Activated CD8-positive, alpha-beta T cell treated with anti-CD3 and anti-CD28 coated beads, Interleukin-2, amount 10 ng/mL, durations not matched to agents 7 days and 5 days (primary cell): ENCODE measurements around the gene SLK. TPM values are rescaled to one million over a fixed set of nuclear protein-coding genes. Genes with fewer than 3 reads are reported as not detected.

Experiments used
- ATAC-seq: fragments of 150-1000 bp; cut with Tn5 transposase; one replicate; pipeline ENCODE4 v1.10.0; 2021; ENCODE audit warnings: moderate library complexity
- CTCF ChIA-PET: fragments of 350-600 bp; sonication (Branson Sonifier 250); formaldehyde crosslinking; loops from one replicate; lab custom pipeline; 2021; ENCODE audit warnings: antibody characterized with exemption; lab: Charles Lee
- POLR2A ChIA-PET: fragments of 350-600 bp; sonication (Branson Sonifier 250); formaldehyde crosslinking; loops from one replicate; lab custom pipeline; 2021; ENCODE audit warnings: antibody characterized with exemption; lab: Charles Lee
- DNase-seq: peaks from one replicate; pipeline ENCODE4 v3.0.0-alpha.2; 2020
- H3K27ac Mint-ChIP-seq: one replicate; pipeline ENCODE4 v1.8.0; 2021; ENCODE audit warnings: mild to moderate bottlenecking, mixed read lengths
- H3K27me3 Mint-ChIP-seq: one replicate; pipeline ENCODE4 v1.8.0; 2021; ENCODE audit warnings: low read depth, mixed read lengths
- H3K36me3 Mint-ChIP-seq: one replicate; pipeline ENCODE4 v1.8.0; 2021; ENCODE audit warnings: low read depth, mixed read lengths
- H3K4me1 Mint-ChIP-seq: one replicate; pipeline ENCODE4 v1.8.0; 2021; ENCODE audit warnings: low read depth, mixed read lengths
- H3K4me3 Mint-ChIP-seq: one replicate; pipeline ENCODE4 v1.8.0; 2021; ENCODE audit warnings: mild to moderate bottlenecking, mixed read lengths
- H3K9me3 Mint-ChIP-seq: one replicate; pipeline ENCODE4 v1.8.0; 2022; ENCODE audit warnings: mixed read lengths; ENCODE audit not compliant: insufficient read depth
- total RNA-seq, 2 experiments: library from RNA; stranded (reverse); gene quantifications; one replicate each; pipeline ENCODE4 v1.2.3, GENCODE V29; 2021

The SLK gene
- total RNA-seq, 2 experiments from 2014 or later, result 32.6 to 33.5 TPM

GRCh38 chr10:103942866-103943265, 24.1 kb upstream of the SLK start:
- Mint-ChIP-seq H3K27ac (no peak overlapping the region), H3K9me3 (no peaks in the 10 kb centered on the region), H3K36me3 (no peaks in the 10 kb centered on the region), H3K4me1 (peaks cover 10% of the 10 kb centered on the region), H3K27me3 (peaks cover 12% of the 10 kb centered on the region), H3K4me3 (no peak overlapping the region)
- no peak for DNase-seq
- ChIA-PET POLR2A (no interaction called here), CTCF (no interaction called here)
- ATAC-seq, result no peak

GRCh38 chr10:103947799-103948516, 19.0 kb upstream of the SLK start:
- POLR2A ChIA-PET, result no interaction called here
- CTCF ChIA-PET, result no interaction called here
- H3K4me3 Mint-ChIP-seq, result no peak overlapping the region
- peaks cover 6% of the 10 kb centered on the region for H3K27me3 Mint-ChIP-seq
- H3K36me3 Mint-ChIP-seq, result no peaks in the 10 kb centered on the region
- no peak for DNase-seq
- no peaks in the 10 kb centered on the region for H3K9me3 Mint-ChIP-seq
- ATAC-seq, result peak; percentile 51
- H3K27ac Mint-ChIP-seq, result peak overlapping the region; percentile 14
- H3K4me1 Mint-ChIP-seq, result peaks cover 20% of the 10 kb centered on the region

GRCh38 chr10:103949728-103950127, 17.2 kb upstream of the SLK start:
- peaks cover 2% of the 10 kb centered on the region for H3K36me3 Mint-ChIP-seq
- H3K4me1 Mint-ChIP-seq, result peaks cover 20% of the 10 kb centered on the region
- DNase-seq (no peak), ATAC-seq (no peak)
- ChIA-PET CTCF (interaction anchor here (1.0 to 1.4 kb wide), 2 partner anchors 23 to 36 kb away, joined by 3 read pairs; no protein-coding TSS in a partner anchor), POLR2A (interaction anchor here (0.7 kb wide), 1 partner anchor 116 kb away, joined by 3 read pairs; no protein-coding TSS in a partner anchor)
- H3K27ac Mint-ChIP-seq, result no peak overlapping the region
- H3K9me3 Mint-ChIP-seq, result no peaks in the 10 kb centered on the region
- H3K27me3 Mint-ChIP-seq, result peaks cover 4% of the 10 kb centered on the region
- no peak overlapping the region for H3K4me3 Mint-ChIP-seq

- Mint-ChIP-seq H3K4me1 (peaks cover 20% of the 10 kb centered on the region), H3K9me3 (no peaks in the 10 kb centered on the region), H3K27me3 (peaks cover 7% of the 10 kb centered on the region), H3K36me3 (peaks cover 2% of the 10 kb centered on the region), H3K27ac (no peak overlapping the region), H3K4me3 (no peak overlapping the region)
- ChIA-PET POLR2A (no interaction called here), CTCF (interaction anchor here (1.3 to 1.6 kb wide), 3 partner anchors 11 to 30 kb away, joined by 3 read pairs; no protein-coding TSS in a partner anchor)
- ATAC-seq (no peak), DNase-seq (no peak)
These were observed 15.8 kb upstream of the SLK start for GRCh38 chr10:103951183-103951582.

GRCh38 chr10:103951942-103952341, 15.0 kb upstream of the SLK start:
- Mint-ChIP-seq H3K27me3 (peaks cover 7% of the 10 kb centered on the region), H3K27ac (no peak overlapping the region), H3K36me3 (peaks cover 2% of the 10 kb centered on the region), H3K4me3 (no peak overlapping the region), H3K4me1 (peaks cover 19% of the 10 kb centered on the region), H3K9me3 (no peaks in the 10 kb centered on the region)
- ATAC-seq, result no peak
- ChIA-PET POLR2A (no interaction called here), CTCF (interaction anchor here (1.1 to 1.6 kb wide), 5 partner anchors 10 to 64 kb away, joined by 3 to 5 read pairs (median 3); no protein-coding TSS in a partner anchor)
- DNase-seq, result no peak

GRCh38 chr10:103954543-103954942, 12.4 kb upstream of the SLK start:
- no peak overlapping the region for H3K27ac Mint-ChIP-seq
- H3K4me1 Mint-ChIP-seq, result peaks cover 7% of the 10 kb centered on the region
- POLR2A ChIA-PET, result no interaction called here
- H3K27me3 Mint-ChIP-seq, result peaks cover 13% of the 10 kb centered on the region
- H3K36me3 Mint-ChIP-seq, result peaks cover 2% of the 10 kb centered on the region
- no peak for DNase-seq
- CTCF ChIA-PET, result interaction anchor here (0.6 kb wide), 1 partner anchor 9 kb away, joined by 3 read pairs; no protein-coding TSS in a partner anchor
- no peak overlapping the region for H3K4me3 Mint-ChIP-seq
- H3K9me3 Mint-ChIP-seq, result no peaks in the 10 kb centered on the region
- ATAC-seq, result no peak

DNA sequence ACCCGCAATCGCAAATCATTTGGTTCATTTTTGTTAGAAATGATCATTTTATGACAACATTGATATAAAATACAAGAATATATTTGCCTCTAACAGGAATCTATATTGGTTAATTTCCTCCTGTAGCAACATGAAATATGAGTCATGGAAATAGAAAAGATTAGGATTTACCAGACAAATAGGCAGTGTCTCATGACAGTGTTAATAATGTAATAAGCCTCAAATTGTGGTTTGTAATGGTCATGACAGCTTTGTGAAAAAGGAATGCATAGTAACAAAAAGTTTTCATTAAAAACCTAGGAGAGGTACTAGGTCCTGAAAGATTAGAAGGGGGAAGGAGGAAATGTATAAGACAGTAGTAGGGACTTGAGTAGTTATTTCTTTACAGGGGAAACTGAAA, 7.9 kb upstream of the SLK start:
- Mint-ChIP-seq H3K4me3 (no peak overlapping the region), H3K27ac (no peak overlapping the region), H3K9me3 (no peaks in the 10 kb centered on the region), H3K27me3 (peaks cover 9% of the 10 kb centered on the region), H3K36me3 (peaks cover 2% of the 10 kb centered on the region), H3K4me1 (no peaks in the 10 kb centered on the region)
- POLR2A ChIA-PET, result no interaction called here
- ATAC-seq, result no peak
- no peak for DNase-seq
- CTCF ChIA-PET, result no interaction called here

DNA sequence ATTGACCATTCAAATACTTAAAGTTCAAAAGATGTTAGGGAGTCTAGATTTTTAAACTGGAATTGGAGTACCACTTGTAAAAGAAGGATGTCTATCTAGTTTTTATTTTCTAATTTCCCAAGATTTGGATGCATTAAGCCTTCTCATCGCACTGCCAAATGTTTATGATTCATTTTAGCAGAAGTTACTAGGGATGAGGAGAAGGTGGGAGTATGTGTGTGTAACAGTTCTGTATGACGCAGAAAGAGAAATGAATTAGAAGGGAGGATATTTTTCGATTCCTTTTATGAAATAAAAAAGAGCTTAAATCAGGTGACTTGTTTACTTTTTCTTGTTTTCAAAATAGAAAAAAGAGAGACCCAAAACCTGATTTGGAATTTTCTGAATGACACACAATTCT, 6.8 kb upstream of the SLK start:
- no peaks in the 10 kb centered on the region for H3K9me3 Mint-ChIP-seq
- H3K4me1 Mint-ChIP-seq, result no peaks in the 10 kb centered on the region
- POLR2A ChIA-PET, result interaction anchor here (1.1 kb wide), 1 partner anchor 161 kb away, joined by 3 read pairs; the partner anchor contains the start of gene SFR1
- H3K36me3 Mint-ChIP-seq, result no peaks in the 10 kb centered on the region
- H3K4me3 Mint-ChIP-seq, result no peak overlapping the region
- H3K27me3 Mint-ChIP-seq, result peaks cover 9% of the 10 kb centered on the region
- DNase-seq (no peak), ATAC-seq (no peak)
- CTCF ChIA-PET, result no interaction called here
- no peak overlapping the region for H3K27ac Mint-ChIP-seq

GRCh38 chr10:103967448-103968071, 620 bp downstream of the SLK start:
- ChIA-PET CTCF (interaction anchor here (0.6 to 2.6 kb wide), 7 partner anchors 16 to 156 kb away, joined by 3 to 12 read pairs (median 4); partner anchors contain the start of gene SFR1), POLR2A (interaction anchor here (0.6 to 3.1 kb wide), 7 partner anchors 15 to 154 kb away, joined by 3 to 17 read pairs (median 3); partner anchors contain the start of gene SFR1)
- Mint-ChIP-seq H3K9me3 (no peaks in the 10 kb centered on the region), H3K27me3 (no peaks in the 10 kb centered on the region), H3K27ac (peak overlapping the region; percentile 78), H3K4me1 (peaks cover 35% of the 10 kb centered on the region), H3K4me3 (peak overlapping the region; percentile 88), H3K36me3 (peaks cover 20% of the 10 kb centered on the region)
- peak; percentile 54 for ATAC-seq
- peak; percentile 32 for DNase-seq

DNA sequence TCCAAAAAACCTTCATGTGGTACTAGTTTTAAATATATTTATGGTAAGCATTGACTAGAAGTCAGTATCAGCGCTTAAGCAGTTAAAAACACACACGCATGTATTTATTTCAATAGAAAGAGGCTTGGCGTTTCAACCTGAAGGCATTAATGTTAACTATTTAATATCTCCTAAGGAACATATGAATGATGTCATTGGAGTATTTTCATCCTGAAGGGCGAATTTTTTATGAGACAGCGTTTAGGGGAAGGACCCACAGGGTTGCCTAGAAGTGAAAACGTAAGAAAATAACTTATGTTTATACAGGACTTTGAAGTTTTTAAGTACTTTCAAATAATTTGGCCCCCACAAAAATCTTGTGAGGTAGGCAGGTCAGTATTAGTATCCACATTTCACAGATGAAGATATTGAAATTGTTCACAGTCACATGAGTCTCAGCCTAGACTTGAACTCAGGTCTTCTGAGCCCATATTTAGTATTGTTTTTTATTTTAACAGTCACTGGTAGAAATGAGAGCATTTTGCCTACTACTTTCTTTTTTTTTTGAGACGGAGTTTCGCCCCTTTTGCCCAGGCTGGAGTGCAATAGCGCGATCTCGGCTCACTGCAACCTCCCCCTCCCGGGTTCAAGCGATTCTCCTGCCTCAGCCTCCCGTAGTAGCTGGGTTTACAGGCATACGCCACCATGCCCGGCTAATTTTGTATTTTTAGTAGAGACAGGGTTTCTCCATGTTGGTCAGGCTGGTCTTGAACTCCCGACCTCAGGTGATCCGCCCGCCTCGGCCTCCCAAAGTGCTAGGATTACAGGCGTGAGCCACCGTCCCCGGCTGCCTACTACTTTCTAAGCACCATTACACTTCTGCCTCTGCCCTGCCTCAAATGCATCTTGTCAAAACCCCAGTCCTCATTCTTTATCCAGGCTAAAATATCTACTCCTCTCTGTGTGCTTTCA, 1.8 kb downstream of the SLK start:
- no peaks in the 10 kb centered on the region for H3K27me3 Mint-ChIP-seq
- CTCF ChIA-PET, result interaction anchor here (0.6 to 2.6 kb wide), 9 partner anchors 15 to 155 kb away, joined by 3 to 12 read pairs (median 4); partner anchors contain the start of gene SFR1
- peaks cover 23% of the 10 kb centered on the region for H3K36me3 Mint-ChIP-seq
- no peak for DNase-seq
- no peak overlapping the region for H3K27ac Mint-ChIP-seq
- POLR2A ChIA-PET, result interaction anchor here (0.7 to 3.1 kb wide), 8 partner anchors 14 to 158 kb away, joined by 3 to 17 read pairs (median 3); partner anchors contain the start of gene SFR1
- no peak for ATAC-seq
- H3K9me3 Mint-ChIP-seq, result no peaks in the 10 kb centered on the region
- H3K4me3 Mint-ChIP-seq, result peak overlapping the region; percentile 88
- peaks cover 38% of the 10 kb centered on the region for H3K4me1 Mint-ChIP-seq

GRCh38 chr10:103969436-103969835, 2.5 kb downstream of the SLK start:
- H3K36me3 Mint-ChIP-seq, result peaks cover 28% of the 10 kb centered on the region
- no peaks in the 10 kb centered on the region for H3K27me3 Mint-ChIP-seq
- DNase-seq (no peak), ATAC-seq (no peak)
- ChIA-PET CTCF (interaction anchor here (1.0 to 2.6 kb wide), 8 partner anchors 10 to 152 kb away, joined by 3 to 12 read pairs (median 5); partner anchors contain the start of gene SFR1), POLR2A (interaction anchor here (1.0 to 1.6 kb wide), 3 partner anchors 14 to 157 kb away, joined by 3 to 6 read pairs (median 3); no protein-coding TSS in a partner anchor)
- H3K27ac Mint-ChIP-seq, result no peak overlapping the region
- H3K4me1 Mint-ChIP-seq, result peaks cover 38% of the 10 kb centered on the region
- peak overlapping the region; percentile 88 for H3K4me3 Mint-ChIP-seq
- H3K9me3 Mint-ChIP-seq, result no peaks in the 10 kb centered on the region
